ENCODE results near the gene MET. TPM values are rescaled to one million over a fixed set of nuclear protein-coding genes. Genes with fewer than 3 reads are reported as not detected.

The MET gene
- total RNA-seq, 1 donor from 2014 or later = 7.0 TPM

DNA sequence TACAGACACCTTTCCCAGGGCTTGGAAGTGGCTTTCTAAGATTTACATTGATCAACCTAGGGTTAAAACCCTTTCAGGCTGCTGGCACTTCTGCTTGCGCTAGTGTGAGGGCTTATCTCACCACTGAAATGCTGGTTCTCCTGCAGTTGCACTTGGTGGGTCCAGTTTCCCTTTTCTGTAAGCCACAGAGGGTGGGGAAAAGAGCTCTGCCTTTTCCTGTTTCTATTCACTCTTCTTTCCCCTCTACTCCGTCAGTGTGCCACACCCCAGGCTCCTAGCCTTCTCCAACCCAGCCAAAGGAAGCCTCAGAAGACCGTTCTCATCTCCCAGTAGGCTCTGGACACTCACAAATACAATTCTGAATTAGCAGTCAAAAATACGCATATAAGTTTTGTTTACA lies 171.4 kb downstream of the MET start:
- no peak overlapping the region for H3K27ac Mint-ChIP-seq
- H3K4me1 ChIP-seq = no peaks in the 10 kb centered on the region

More for the DNA sequence above, 171.4 kb downstream of the MET start:
- Mint-ChIP-seq H3K9me3 (no peaks in the 10 kb centered on the region), H3K36me3 (no peaks in the 10 kb centered on the region), H3K27me3 (ENCODE audit: insufficient read depth, low read depth) (no peaks in the 10 kb centered on the region), H3K4me3 (no peak overlapping the region), H3K4me1 (no peaks in the 10 kb centered on the region)
- H3K4me3 ChIP-seq = no peak overlapping the region
- no peaks in the 10 kb centered on the region for H3F3A ChIP-seq (ENCODE audit: low read depth)
- H3K36me3 ChIP-seq = no peaks in the 10 kb centered on the region
- H3K9ac ChIP-seq = no peak overlapping the region
- no peak overlapping the region for H3K4me2 ChIP-seq
- no peak overlapping the region for H2AFZ ChIP-seq (replicated peaks)
- no peaks in the 10 kb centered on the region for H3K79me2 ChIP-seq (ENCODE audit: low read depth)
- TF ChIP-seq, protein P1, sequence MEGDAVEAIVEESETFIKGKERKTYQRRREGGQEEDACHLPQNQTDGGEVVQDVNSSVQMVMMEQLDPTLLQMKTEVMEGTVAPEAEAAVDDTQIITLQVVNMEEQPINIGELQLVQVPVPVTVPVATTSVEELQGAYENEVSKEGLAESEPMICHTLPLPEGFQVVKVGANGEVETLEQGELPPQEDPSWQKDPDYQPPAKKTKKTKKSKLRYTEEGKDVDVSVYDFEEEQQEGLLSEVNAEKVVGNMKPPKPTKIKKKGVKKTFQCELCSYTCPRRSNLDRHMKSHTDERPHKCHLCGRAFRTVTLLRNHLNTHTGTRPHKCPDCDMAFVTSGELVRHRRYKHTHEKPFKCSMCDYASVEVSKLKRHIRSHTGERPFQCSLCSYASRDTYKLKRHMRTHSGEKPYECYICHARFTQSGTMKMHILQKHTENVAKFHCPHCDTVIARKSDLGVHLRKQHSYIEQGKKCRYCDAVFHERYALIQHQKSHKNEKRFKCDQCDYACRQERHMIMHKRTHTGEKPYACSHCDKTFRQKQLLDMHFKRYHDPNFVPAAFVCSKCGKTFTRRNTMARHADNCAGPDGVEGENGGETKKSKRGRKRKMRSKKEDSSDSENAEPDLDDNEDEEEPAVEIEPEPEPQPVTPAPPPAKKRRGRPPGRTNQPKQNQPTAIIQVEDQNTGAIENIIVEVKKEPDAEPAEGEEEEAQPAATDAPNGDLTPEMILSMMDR (IDR thresholded peaks at IDR 0.05) = no peak
- TF ChIP-seq EZH2phosphoT487 (IDR thresholded peaks at IDR 0.05) (no peak), EZH2 (IDR thresholded peaks at IDR 0.05) (no peak)
- no peak for DNase-seq (ENCODE audit: low spot score)
- no peaks in the 10 kb centered on the region for H3K27me3 ChIP-seq
- H3K27ac ChIP-seq = no peak overlapping the region
- H4K20me1 ChIP-seq (ENCODE audit: low read depth) = no peaks in the 10 kb centered on the region
- H3K9me3 ChIP-seq (ENCODE audit: low read depth) = no peaks in the 10 kb centered on the region

Other genes with a start within 250 kb of the MET start
- 0.37 and 0.56 TPM in 2 replicates for gene CAV2, start 172.5 kb upstream of the MET start, total RNA-seq (ENCODE audit: low replicate concordance)
- gene CAV1, start 147.2 kb upstream of the MET start, total RNA-seq (ENCODE audit: low replicate concordance) = 0.19 and 1.2 TPM in 2 replicates
- gene CAPZA2, start 190.4 kb downstream of the MET start, total RNA-seq (ENCODE audit: low replicate concordance) = 102 and 210 TPM in 2 replicates